ENCODE data around the gene MBLAC1. TPM values are rescaled to one million over a fixed set of nuclear protein-coding genes. Genes with fewer than 3 reads are reported as not detected.

MBLAC1 gene
- total RNA-seq, 4 donors from 2014 or later, result 4.8 to 8.1 (median 6.6) TPM

DNA sequence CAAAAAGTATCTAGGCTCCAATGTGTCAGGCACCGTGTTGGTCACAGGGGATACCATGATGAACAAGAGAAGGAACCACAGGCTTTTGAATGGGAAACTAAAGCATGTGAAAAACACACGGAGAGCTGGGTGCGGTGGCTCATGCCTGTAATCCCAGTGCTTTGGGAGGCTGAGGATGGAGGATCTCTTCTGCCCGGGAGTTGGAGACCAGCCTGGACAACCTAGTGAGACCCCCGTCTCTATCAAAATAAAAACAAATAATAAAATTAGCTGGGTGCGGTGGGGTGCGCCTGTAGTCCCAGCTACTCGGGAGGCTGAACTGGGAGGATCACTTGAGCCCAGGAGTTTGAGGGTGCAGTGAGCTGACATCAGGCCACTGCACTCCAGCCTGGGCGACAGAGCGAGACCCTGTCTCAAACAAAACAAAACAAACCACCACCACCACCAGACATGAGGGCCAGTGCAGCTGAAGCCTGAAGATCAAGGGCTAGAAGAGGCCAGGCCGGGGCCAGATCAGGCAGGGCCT lies 38.6 kb upstream of the MBLAC1 start:
- H3K4me1 ChIP-seq, result peaks cover 0 to 28% (median 16%) of the 10 kb centered on the region in 3 donors
- no peaks in the 10 kb centered on the region for H3K27me3 ChIP-seq
- ATAC-seq, result no peak
- no peak for TF ChIP-seq POLR2AphosphoS5 (IDR thresholded peaks at IDR 0.05)
- TF ChIP-seq EP300 (IDR thresholded peaks at IDR 0.05), result no peak
- TF ChIP-seq, protein P1, sequence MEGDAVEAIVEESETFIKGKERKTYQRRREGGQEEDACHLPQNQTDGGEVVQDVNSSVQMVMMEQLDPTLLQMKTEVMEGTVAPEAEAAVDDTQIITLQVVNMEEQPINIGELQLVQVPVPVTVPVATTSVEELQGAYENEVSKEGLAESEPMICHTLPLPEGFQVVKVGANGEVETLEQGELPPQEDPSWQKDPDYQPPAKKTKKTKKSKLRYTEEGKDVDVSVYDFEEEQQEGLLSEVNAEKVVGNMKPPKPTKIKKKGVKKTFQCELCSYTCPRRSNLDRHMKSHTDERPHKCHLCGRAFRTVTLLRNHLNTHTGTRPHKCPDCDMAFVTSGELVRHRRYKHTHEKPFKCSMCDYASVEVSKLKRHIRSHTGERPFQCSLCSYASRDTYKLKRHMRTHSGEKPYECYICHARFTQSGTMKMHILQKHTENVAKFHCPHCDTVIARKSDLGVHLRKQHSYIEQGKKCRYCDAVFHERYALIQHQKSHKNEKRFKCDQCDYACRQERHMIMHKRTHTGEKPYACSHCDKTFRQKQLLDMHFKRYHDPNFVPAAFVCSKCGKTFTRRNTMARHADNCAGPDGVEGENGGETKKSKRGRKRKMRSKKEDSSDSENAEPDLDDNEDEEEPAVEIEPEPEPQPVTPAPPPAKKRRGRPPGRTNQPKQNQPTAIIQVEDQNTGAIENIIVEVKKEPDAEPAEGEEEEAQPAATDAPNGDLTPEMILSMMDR (IDR thresholded peaks at IDR 0.05), result no peak
- TF ChIP-seq POLR2A (IDR thresholded peaks at IDR 0.05), result no peak
- H3K4me3 ChIP-seq, result peak overlapping the region; percentile 69 to 72
- H3K27ac ChIP-seq, result peak overlapping the region; percentile 43 to 91 (median 88)
- H3K9me3 ChIP-seq, result no peaks in the 10 kb centered on the region
- WGBS, 2 donors (ENCODE audit: low coverage in 1 of 2), result 74 to 83% methylated on average over 4 to 9 of the region's 11 CpGs
- peaks cover 0 to 33% of the 10 kb centered on the region in 2 donors for H3K36me3 ChIP-seq

DNA sequence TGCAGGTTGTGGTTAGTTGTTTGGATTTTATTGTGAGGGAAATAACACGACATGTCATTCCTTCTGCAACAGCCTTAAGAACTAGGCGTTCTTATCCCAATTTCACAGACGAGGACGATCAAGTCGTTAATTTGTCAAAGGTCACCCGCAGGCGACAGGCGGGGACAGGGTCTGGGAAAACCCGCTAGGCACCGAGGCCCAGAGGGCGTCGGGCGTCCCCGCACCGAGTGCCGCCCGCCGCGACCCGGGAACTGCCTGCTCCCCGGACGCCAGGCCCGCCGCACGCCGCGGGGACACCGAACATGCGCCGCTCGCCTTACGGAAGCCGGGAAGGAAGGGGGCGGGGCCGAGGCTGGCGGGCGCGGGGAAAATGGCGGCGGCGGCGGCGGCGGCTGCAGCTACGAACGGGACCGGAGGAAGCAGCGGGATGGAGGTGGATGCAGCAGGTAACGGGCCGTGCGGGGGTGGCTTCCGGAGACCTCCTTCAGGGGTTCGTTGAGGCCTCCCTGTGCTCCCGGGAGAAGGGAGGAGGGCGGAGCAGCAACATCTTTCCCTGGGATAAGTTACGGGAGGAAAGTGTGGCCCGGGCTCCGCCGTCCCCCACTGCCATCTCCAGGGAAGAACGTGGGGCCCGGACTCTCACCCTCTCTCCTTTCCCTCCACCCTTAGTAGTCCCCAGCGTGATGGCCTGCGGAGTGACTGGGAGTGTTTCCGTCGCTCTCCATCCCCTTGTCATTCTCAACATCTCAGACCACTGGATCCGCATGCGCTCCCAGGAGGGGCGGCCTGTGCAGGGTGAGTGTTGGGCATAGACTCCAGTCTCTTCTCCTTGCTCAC lies 37.9 kb upstream of the MBLAC1 start, which contains the start of gene COPS6:
TSS of gene COPS6 (plus strand) at position 349 of the 837 bp plus-strand sequence. CDS start at position 371, 22 bp downstream.
- peaks cover 0 to 35% (median 16%) of the 10 kb centered on the region in 3 donors for H3K4me1 ChIP-seq
- peak within 1 kb of the TSS; percentile 69 to 72 for H3K4me3 ChIP-seq
- ATAC-seq, result peak; percentile 72
- 0% methylated on average over 9 to 15 of the region's 68 CpGs for WGBS, 2 donors (ENCODE audit: low coverage in 1 of 2)
- H3K36me3 ChIP-seq, result peaks cover 0 to 40% of the 10 kb centered on the region in 2 donors
- no peaks in the 10 kb centered on the region for H3K27me3 ChIP-seq
- TF ChIP-seq POLR2AphosphoS5 (IDR thresholded peaks at IDR 0.05) (peak; percentile 89), POLR2A (IDR thresholded peaks at IDR 0.05) (peak; percentile 73 to 85), EP300 (IDR thresholded peaks at IDR 0.05) (no peak)
- TF ChIP-seq, protein P1 (IDR thresholded peaks at IDR 0.05), result peak in 1 of 4 experiments; percentile 33
- peak within 1 kb of the TSS; percentile 43 to 91 (median 88) for H3K27ac ChIP-seq
- H3K9me3 ChIP-seq, result no peaks in the 10 kb centered on the region

DNA sequence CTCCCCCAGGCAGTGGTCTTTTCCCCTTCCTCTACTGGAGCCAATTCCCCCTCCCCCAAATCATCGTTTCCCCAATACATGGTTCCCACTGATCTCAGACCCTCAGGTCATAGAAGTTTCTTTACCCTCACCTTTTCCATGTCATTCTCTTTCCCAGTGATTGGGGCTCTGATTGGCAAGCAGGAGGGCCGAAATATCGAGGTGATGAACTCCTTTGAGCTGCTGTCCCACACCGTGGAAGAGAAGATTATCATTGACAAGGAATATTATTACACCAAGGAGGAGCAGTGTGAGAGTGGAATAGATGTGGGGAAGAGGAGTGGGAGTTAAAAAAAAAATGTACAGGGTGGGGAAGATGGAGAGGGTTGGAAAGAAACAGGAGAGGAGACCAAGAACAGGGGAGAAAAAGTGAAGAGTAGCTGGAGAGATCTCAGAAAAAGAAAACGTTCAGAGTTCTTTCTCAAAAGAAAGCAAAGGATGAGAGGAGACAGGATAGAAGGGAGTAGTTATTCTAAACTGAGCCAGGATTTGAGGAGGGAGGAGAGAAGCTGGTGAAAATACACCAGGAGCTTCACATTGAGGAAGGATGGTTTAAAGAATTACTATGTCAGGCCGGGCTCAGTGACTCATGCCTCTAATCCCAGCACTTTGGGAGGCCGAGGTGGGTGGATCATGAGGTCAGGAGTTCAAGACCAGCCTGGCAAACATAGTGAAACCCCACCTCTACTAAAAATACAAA lies 37.1 kb upstream of the MBLAC1 start:
- Histone ChIP-seq H3K9me3 (no peaks in the 10 kb centered on the region), H3K4me3 (peak overlapping the region; percentile 69 to 72), H3K27ac (peak overlapping the region in 3 of 4 donors; percentile 87 to 91 (median 89)), H3K27me3 (no peaks in the 10 kb centered on the region), H3K4me1 (peaks cover 0 to 37% (median 16%) of the 10 kb centered on the region in 3 donors), H3K36me3 (peaks cover 0 to 48% of the 10 kb centered on the region in 2 donors)
- TF ChIP-seq POLR2AphosphoS5 (IDR thresholded peaks at IDR 0.05) (no peak), POLR2A (IDR thresholded peaks at IDR 0.05) (no peak), EP300 (IDR thresholded peaks at IDR 0.05) (no peak)
- TF ChIP-seq, protein P1 (IDR thresholded peaks at IDR 0.05), result no peak
- WGBS, 2 donors (ENCODE audit: low coverage in 1 of 2), result 22 to 25% methylated on average over 4 of the region's 7 CpGs
- ATAC-seq, result no peak

DNA sequence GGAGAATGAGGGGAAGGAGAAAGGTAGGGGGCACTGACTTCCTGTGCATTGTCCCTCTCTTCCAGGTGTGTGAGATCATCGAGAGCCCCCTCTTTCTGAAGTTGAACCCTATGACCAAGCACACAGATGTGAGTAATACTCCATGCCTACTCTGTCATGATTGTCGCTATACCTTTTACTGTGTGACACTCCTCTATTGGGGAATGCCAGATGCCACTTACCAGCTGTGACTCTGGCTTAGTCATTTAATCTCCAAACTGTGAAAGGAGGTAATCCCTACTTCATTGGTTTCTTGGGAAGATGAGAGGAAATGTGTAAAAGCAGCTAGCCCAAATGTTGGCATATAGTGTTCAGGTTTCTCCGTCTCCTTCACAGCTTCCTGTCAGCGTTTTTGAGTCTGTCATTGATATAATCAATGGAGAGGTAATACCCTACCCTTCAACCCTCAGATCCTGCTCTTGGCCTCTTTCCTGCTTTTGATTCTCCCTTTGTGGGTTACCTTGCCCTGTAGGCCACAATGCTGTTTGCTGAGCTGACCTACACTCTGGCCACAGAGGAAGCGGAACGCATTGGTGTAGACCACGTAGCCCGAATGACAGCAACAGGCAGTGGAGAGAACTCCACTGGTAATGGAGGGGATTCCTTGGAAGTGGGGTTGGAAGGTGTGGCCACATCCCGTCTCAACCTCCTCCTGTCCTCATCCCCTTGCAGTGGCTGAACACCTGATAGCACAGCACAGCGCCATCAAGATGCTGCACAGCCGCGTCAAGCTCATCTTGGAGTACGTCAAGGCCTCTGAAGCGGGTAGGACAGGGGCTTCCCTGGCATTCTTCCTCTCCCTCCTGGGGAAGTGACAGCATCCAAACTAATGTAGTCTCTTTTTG lies 36.0 kb upstream of the MBLAC1 start:
- Histone ChIP-seq H3K36me3 (peaks cover 0 to 59% of the 10 kb centered on the region in 2 donors), H3K4me1 (peaks cover 0 to 37% (median 16%) of the 10 kb centered on the region in 3 donors), H3K4me3 (no peak overlapping the region), H3K9me3 (no peaks in the 10 kb centered on the region), H3K27me3 (no peaks in the 10 kb centered on the region), H3K27ac (no peak overlapping the region)
- 71 to 82% methylated on average over 6 to 9 of the region's 14 CpGs for WGBS, 2 donors (ENCODE audit: low coverage in 1 of 2)
- no peak for TF ChIP-seq EP300 (IDR thresholded peaks at IDR 0.05)
- no peak for TF ChIP-seq POLR2AphosphoS5 (IDR thresholded peaks at IDR 0.05)
- no peak for ATAC-seq
